ENCODE results near the gene ZFP92.
A peak's percentile ranks its signal among the peaks of the same experiment; 100 is the strongest.

The ZFP92 gene

DNA sequence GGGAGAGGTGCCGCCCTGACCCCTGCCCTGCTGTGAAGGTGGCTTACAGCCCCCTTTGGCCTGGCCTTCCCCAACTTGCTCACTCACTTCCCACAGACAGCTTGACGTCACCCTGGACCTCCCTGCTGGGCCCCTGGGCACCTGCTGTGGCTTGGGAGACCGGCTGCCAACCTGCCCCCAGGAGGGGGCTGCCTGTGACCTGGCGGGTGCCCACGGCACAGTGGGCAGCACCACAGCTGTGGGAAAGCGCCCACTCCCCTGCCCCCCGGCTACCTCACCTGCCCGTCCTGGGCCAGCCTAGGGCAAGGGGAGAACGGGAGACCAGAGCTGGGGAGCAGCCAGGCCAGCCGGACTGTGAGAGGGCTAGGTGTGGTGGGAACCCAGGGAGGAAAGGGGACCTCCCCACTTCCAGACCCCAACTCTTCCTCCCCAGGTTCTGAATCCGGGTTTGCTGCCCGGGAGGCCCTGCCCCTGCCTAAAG, 2.4 kb upstream of the ZFP92 start:
- no peak overlapping the region for H3K4me3 ChIP-seq (ENCODE audit: low read length)
- TF ChIP-seq ZNF274 (IDR thresholded peaks at IDR 0.05; ENCODE audit: low read depth, low read length), result no peak

DNA sequence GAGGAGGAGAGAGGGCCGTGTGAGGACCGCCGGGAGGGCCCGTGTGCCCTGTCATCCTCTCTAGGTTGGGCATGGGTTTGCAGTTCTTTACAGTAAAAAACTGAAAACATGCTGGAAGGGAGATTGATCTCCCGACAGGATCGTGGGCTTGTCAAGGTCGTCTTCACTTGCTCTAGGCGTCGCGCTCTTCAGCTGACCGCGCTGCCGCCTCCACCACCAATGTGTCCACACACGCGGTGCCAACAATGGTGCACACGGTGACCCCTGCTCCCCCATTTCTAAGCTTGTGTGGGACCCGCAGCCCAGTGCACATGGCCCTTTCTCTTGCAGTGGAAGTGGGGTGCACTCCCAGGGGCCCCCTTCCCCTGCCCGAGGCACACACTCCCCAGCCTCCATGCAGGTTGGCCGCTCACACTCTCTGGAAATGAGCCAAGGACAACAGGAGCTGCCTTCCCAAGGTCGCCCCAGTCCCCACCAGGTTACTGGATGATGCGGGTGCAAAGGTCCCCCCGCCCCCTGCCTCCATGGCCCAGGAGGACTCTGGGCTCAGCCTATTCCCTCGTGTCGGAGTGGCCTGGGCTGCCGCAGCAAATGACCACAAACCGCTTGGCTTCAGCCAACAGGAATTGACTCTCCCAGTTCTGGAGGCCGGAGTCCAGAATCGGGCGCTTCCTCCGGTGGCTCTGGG, 1.7 kb upstream of the ZFP92 start:
- H3K4me3 ChIP-seq (ENCODE audit: low read length), result no peak overlapping the region
- no peak for TF ChIP-seq ZNF274 (IDR thresholded peaks at IDR 0.05; ENCODE audit: low read depth, low read length)

DNA sequence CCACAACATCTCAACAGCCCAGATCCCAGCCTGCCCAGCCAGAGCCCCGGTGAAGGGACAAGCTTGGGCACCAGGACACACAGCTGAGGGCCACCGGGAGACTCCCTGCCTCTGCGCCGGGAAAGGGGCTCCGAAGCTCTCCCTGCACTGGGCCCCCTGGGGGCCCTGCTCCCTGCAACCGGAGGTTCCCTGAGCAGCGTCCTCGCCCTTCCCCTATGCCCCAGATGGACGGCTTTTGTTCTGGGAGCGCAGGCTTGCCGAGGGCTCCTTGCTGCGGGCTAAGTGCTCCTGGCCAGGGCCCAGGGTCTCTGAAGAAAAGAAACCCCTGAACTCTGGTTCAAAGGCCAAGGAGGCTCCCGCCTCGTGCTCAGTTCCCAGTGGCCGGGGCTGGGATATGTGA, 899 bp upstream of the ZFP92 start:
- H3K4me3 ChIP-seq (ENCODE audit: low read length), result no peak overlapping the region
- no peak for TF ChIP-seq ZNF274 (IDR thresholded peaks at IDR 0.05; ENCODE audit: low read depth, low read length)

DNA sequence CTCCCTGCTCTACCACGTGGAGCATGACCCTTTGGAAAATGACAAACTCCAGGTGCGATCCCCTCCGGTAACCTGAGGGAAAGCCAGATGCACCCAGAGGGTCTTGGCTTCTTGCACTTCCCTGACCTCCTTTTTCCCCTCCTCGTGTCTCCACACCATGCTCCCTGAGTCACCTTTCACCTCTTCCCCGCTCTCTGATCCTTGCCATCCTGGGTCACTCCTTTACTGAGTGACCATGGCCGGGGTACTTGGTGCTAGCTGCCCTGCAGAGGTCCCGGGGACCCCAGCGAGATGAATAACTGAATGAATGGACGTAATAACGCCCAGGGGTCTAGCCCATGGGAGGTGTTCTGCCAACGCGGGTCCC, 401 bp upstream of the ZFP92 start:
- H3K4me3 ChIP-seq (ENCODE audit: low read length), result no peak overlapping the region; the same call in 1 of the 2 replicates
- no peak for TF ChIP-seq ZNF274 (IDR thresholded peaks at IDR 0.05; ENCODE audit: low read depth, low read length)

DNA sequence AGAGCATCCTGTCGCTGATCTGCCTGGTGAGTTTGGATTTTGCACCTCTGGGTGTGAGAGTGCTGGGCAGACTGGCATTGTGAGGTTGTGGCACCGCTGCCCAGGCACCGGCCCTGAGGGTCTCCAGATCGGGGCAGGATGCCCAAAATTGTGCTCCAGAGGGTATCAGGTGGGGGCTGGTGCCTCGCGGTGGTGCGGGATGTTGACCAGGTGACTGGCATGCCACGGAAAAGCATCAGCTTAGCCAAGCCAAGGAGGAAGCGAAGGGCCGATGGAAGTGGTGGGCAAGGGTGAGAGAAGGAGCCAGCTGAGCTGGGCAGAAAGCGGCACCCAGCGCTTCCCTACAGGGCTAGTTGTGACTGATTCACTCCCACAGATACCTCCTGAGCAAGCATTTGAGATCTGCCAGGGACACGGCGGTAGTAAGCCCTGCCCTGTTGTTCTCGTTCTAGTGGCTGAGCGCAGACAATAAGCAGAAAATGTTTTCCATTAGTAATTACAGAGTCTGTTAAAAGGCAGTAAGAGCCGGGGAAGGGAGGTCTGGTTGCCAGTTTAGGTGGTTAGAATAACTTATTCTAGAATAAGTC, 809 bp downstream of the ZFP92 start:
- TF ChIP-seq ZNF274 (IDR thresholded peaks at IDR 0.05; ENCODE audit: low read depth, low read length), result no peak
- peak overlapping the region; percentile 60; the same call in 1 of the 2 replicates for H3K4me3 ChIP-seq (ENCODE audit: low read length)

DNA sequence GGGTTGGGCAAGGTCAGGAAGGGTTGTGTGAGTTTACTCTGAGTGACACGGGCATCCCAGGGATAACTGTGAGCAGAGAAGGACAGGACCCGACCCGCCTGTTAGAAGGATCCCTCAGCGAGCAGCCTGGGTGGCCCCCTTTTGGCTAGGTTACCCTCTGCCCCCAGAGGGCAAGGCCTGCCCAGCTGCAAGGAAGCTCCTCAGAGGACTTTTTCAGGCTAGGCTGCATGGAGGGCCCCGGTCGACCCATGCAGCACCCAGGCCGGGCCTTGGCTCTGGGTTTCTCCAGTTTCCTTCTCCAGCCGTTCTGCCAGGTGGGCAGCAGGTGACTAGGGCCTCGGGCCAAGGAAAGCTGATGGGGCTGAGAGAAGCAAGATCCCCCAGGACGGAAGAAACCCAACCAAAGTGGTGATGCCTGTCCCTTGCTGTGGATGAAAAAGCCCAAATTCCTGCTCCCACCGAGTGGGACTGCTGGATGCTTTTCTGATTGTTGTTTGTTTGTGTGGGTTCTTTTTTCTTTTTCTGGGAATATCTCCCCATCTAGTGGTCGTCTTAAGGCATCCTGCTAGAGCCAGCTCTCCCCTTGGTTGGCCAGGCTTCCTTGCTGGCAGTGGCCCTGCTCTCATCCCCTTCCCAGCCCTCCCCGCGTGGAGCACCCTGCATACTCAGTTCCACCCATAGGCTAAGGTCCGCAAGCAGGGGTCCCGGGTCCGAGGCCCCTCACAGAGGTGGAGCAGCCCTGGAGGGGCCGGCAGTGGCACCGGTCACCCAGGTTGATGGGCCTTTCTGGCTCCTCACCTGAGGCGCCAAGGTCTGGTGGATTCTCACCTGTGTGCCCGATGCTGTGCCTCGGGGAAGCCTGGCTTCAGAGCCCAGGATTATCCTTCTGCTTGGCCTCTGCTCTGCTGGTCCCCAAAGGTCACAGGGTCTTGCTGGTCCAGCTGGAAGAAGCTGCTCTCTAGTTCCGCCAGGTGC, 1.8 kb downstream of the ZFP92 start:
- H3K4me3 ChIP-seq (ENCODE audit: low read length), result no peak overlapping the region
- no peak for TF ChIP-seq ZNF274 (IDR thresholded peaks at IDR 0.05; ENCODE audit: low read depth, low read length)

DNA sequence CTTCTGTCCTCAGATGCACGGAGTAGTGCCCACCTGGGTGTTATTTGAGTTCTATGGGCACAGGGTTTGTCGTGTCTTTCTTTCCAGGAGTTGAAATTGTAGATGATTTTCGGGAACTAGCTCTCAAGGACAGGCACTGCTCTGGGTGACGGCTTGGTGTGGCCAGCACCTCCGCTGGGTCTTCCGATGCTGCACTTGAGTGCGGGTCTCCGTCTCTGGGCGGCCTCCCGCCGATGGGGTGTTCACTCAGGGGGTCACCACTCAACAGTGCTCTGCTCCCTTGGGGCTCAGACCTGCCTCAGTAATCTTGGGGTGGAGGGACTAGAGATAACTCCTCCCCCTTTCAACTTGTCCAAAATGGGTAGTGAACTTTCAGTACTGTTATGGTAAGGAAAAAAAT, 2.5 kb downstream of the ZFP92 start:
- no peak overlapping the region for H3K4me3 ChIP-seq (ENCODE audit: low read length)
- no peak for TF ChIP-seq ZNF274 (IDR thresholded peaks at IDR 0.05; ENCODE audit: low read depth, low read length)

DNA sequence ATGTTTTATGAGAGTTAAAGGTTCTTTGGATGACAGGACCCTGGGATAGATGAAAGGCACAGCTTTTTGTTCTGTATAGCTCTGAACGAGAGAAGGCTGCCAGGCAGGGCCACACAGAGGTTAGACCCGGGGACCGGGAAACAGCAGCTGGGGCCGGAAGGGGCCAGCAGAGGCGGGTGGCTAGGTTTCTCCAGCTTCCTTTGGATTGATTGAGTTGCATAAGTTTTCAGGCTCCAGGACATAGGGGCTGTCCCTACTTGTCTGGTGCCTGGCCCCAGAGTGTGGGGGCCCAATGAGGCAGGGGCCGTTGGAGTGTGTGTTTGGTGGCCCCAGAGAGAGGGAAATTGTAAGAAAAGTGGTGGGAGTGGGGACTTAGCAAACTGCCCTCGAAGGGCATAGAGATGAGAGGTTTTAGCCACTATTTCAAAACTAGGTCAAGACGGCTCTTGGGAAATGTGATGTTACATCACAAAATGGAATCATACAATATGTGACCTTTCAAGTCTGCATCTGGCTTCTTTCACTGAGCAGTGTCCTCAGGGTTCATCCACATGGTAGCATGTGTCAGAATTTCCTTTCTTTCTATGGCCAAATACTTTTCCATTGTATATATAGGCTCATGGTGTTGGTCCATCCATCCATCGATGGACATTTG, 3.7 kb downstream of the ZFP92 start:
- H3K4me3 ChIP-seq (ENCODE audit: low read length), result no peak overlapping the region
- no peak for TF ChIP-seq ZNF274 (IDR thresholded peaks at IDR 0.05; ENCODE audit: low read depth, low read length)

DNA sequence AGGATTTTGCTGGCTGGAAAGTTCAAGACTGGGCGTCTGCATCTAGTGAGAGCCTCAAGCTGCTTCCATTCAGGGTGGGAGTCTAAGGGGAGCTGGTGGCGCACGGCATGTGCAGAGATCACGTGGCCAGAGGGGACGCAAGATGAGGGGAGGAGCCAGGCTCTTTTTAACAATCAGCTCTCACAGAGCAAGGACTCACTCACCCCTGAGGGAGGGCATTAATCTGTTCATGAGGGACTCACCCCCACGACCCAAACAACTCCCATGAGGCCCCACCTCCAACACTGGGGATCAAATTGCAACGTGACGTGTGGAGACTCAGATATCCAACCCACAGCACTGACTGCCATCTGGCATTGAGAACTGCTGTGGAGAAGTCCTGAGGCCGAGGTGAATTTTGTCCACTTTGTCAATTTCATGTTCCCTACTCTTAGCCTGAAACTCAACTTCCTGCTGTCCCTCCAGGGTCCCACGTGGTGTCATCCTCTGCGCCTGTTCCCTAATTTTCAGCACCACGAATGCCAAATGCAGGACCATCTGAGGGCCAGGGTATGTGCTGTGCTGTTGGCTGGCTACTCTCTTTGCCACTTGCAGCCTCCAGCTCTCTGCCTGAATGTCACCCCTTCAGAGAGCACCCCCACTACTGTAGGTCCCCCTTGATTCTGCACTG, 5.6 kb downstream of the ZFP92 start:
- TF ChIP-seq ZNF274 (IDR thresholded peaks at IDR 0.05; ENCODE audit: low read depth, low read length), result no peak
- H3K4me3 ChIP-seq (ENCODE audit: low read length), result no peak overlapping the region

DNA sequence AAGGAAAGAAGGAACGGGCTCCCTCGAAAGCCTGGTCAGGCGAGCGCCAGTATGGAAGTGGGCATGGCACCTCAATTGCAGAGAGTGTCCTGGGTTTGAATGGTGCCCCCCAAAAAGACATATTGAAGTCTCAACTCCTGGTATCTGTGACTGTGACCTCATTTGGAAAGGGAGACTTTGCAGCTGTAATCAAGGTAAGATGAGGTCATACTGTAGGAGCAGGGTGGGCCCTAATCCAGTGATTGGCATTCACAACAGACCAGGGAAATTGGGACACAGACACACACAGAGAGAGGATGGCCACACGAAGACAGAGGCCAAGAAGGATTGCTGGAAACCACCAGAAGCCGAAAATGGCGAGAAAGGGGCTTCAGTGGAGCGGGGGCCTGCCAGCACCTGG, 6.4 kb downstream of the ZFP92 start:
- H3K4me3 ChIP-seq (ENCODE audit: low read length), result no peak overlapping the region
- no peak for TF ChIP-seq ZNF274 (IDR thresholded peaks at IDR 0.05; ENCODE audit: low read depth, low read length)

DNA sequence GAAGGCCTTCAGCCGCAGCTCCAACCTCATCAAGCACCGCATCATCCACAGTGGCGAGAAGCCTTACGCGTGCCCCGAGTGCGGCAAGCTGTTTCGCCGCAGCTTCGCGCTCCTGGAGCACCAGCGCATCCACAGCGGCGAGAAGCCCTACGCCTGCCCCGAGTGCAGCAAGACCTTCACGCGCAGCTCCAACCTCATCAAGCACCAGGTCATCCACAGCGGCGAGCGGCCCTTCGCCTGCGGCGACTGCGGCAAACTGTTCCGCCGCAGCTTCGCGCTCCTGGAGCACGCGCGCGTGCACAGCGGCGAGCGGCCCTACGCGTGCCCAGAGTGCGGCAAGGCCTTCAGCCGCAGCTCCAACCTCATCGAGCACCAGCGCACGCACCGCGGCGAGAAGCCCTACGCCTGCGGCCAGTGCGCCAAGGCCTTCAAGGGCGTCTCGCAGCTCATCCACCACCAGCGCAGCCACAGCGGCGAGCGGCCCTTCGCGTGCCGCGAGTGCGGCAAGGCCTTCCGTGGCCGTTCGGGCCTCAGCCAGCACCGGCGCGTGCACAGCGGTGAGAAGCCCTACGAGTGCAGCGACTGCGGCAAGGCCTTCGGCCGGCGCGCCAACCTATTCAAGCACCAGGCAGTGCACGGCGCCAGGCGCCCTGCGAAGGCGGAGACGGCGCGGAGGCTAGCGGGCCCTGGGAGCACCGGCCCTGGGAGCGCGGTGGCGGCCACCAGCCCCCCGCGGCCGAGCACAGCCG, 9.8 kb downstream of the ZFP92 start:
- no peak for TF ChIP-seq ZNF274 (IDR thresholded peaks at IDR 0.05; ENCODE audit: low read depth, low read length)
- H3K4me3 ChIP-seq (ENCODE audit: low read length), result no peak overlapping the region

DNA sequence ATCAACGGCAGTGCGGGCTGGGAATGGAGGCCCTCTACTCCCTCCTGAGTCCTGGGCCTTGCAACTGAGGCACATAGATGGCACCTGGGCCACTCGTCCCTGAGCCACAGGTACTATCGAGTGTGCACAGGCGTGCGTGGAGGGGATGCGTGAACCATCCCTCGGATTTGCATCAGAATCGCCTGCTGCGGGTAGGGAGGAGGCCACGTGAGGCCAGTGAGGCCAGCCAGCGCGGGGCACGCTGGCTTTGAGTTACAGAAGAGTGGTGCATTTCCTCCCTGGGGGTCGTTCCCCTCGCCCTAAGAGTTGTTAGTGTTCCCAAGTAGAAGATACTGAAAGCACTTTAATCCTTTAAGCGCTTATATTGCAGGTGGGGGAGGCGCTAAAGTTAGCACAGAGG, 10.6 kb downstream of the ZFP92 start:
- TF ChIP-seq ZNF274 (IDR thresholded peaks at IDR 0.05; ENCODE audit: low read depth, low read length), result no peak
- no peak overlapping the region for H3K4me3 ChIP-seq (ENCODE audit: low read length)

DNA sequence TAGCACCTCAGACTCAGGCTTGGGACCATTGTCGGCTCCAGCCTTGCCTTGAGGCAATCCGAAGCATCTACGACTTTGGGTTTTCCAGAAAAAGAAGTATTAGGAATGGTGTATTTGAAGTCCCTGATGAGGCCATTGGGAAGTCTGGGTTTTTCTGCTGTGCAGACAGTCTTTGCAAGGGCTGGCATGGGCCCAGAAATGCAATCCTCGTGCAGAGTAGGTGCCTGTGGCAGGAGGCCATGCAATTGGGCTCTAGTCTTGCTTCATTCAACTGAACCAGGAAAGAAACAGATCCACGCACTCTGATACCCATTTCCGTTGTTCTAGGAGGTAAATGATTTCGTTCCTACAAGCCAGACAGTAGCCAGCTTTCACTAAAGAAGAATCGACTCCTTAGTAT, 12.4 kb downstream of the ZFP92 start:
- TF ChIP-seq ZNF274 (IDR thresholded peaks at IDR 0.05; ENCODE audit: low read depth, low read length), result no peak
- no peak overlapping the region for H3K4me3 ChIP-seq (ENCODE audit: low read length)
